K562 (cell line): ENCODE results near the gene MEF2C. TPM values are rescaled to one million over a fixed set of nuclear protein-coding genes. Genes with fewer than 3 reads are reported as not detected.

Source experiments
- ATAC-seq: fragments of 200-7000 bp; cut with Tn5 transposase; 3 replicates; pipeline ENCODE4 v1.9.1; 2020; ENCODE audit warnings: moderate library complexity
- BruUV-seq: library from RNA; stranded (reverse); fragments of 400-500 nt; replicated peaks from 2 replicates; lab custom pipeline; 2021; lab: Mats Ljungman, UMichigan
- CTCF ChIA-PET: fragments of 300-600 bp; formaldehyde crosslinking; extraction: SDS; loops from one replicate; lab custom pipeline; 2021; ENCODE audit warnings: low intra/inter-chr PET ratio; lab: Yijun Ruan, JAX
- POLR2A ChIA-PET: fragments of 300-600, 350-650 bp; sonication (Branson Sonifier 250); formaldehyde crosslinking; extraction: SDS; loops from one replicate; lab custom pipeline; 2021; ENCODE audit warnings: antibody characterized with exemption, inconsistent platforms; lab: Yijun Ruan, JAX
- DNase-seq, 4 experiments: peaks; one replicate each; pipeline versions ENCODE4 v3.0.0 to v3.0.0-alpha.2; 2011 to 2018; ENCODE audit warnings: low spot score in 3 of 4, mixed read lengths in 3 of 4; ENCODE audit errors: extremely low read depth in 1 of 4
- FAIRE-seq: peaks from 2 replicates; lab custom pipeline; 2011; peaks lifted over from hg19 to GRCh38; lab: Jason Lieb, UNC
- H2AFZ ChIP-seq: 2 replicates; pipeline ENCODE4 v1.6.0; 2011; ENCODE audit warnings: low read depth, low read length, control low read depth, inconsistent platforms
- H3K27ac ChIP-seq: fragments of 200-600 bp; 3 replicates; pipeline ENCODE4 v1.8.0; 2011; ENCODE audit warnings: low read depth, mild to moderate bottlenecking, control low read depth, inconsistent platforms, low read length, moderate library complexity, mixed read lengths; ENCODE audit errors: extremely low read depth
- H3K27me3 ChIP-seq, 2 experiments: fragments of 300-600 bp in 1 of 2; 2 replicates in 1 of 2; 3 replicates in 1 of 2; pipeline versions ENCODE4 v1.6.0 to v1.8.0; 2011; ENCODE audit warnings: inconsistent platforms in 2 of 2, low read length in 2 of 2, mild to moderate bottlenecking in 1 of 2, mixed read lengths in 1 of 2, moderate library complexity in 1 of 2; ENCODE audit not compliant: control insufficient read depth in 2 of 2, insufficient read depth in 2 of 2
- H3K36me3 ChIP-seq: fragments of 300-600 bp; 3 replicates; pipeline ENCODE4 v1.8.0; 2011; ENCODE audit warnings: mild to moderate bottlenecking, low read length, inconsistent platforms; ENCODE audit not compliant: control insufficient read depth, insufficient read depth
- H3K4me1 ChIP-seq, 2 experiments: fragments of 200-600 bp in 1 of 2; replicated peaks in 1 of 2; 2 replicates in 1 of 2; 3 replicates in 1 of 2; pipeline versions ENCODE4 v1.5.1 to v1.8.0; 2011; ENCODE audit warnings: inconsistent platforms in 2 of 2, low read length in 2 of 2, mild to moderate bottlenecking in 1 of 2, mixed read lengths in 1 of 2, moderate library complexity in 1 of 2; ENCODE audit not compliant: control insufficient read depth in 2 of 2, insufficient read depth in 2 of 2
- H3K4me2 ChIP-seq: 2 replicates; pipeline ENCODE4 v1.6.1; 2011; ENCODE audit warnings: low read length, control low read depth, inconsistent platforms, mixed read lengths; ENCODE audit not compliant: insufficient read depth
- H3K4me3 ChIP-seq: fragments of 200-600 bp; sonication (generic), shearing (Covaris generic); 2 replicates; pipeline ENCODE4 v1.5.1; 2016; ENCODE audit warnings: control low read depth, inconsistent platforms
- H3K79me2 ChIP-seq: fragments of 200-600 bp; 3 replicates; pipeline ENCODE4 v1.8.0; 2011; ENCODE audit warnings: low read length, inconsistent platforms; ENCODE audit not compliant: control insufficient read depth, insufficient read depth
- H3K9ac ChIP-seq, 2 experiments: 2 replicates each; pipeline versions ENCODE4 v1.6.0 to v1.6.1; 2011; ENCODE audit warnings: low read depth in 2 of 2, low read length in 2 of 2, control low read depth in 1 of 2, inconsistent platforms in 1 of 2, mild to moderate bottlenecking in 1 of 2, mixed read lengths in 1 of 2; ENCODE audit not compliant: insufficient read depth in 1 of 2
- H3K9me1 ChIP-seq: one replicate; pipeline ENCODE4 v1.6.0; 2011; ENCODE audit warnings: inconsistent platforms, mild to moderate bottlenecking, low read length, moderate library complexity; ENCODE audit not compliant: control insufficient read depth, insufficient read depth
- H3K9me3 ChIP-seq: replicated peaks from 2 replicates; pipeline ENCODE4 v1.5.1; 2011; ENCODE audit warnings: low read depth, low read length, inconsistent platforms; ENCODE audit not compliant: control insufficient read depth, insufficient read depth
- H4K20me1 ChIP-seq: replicated peaks from 2 replicates; pipeline ENCODE4 v1.6.1; 2011; ENCODE audit warnings: low read length, inconsistent platforms, mixed read lengths; ENCODE audit not compliant: control insufficient read depth, insufficient read depth
- BMI1 ChIP-seq: fragments of 150-350 bp; IDR thresholded peaks from 2 replicates; pipeline ENCODE4 v1.6.1; 2014; ENCODE audit warnings: low read length
- CBFA2T2 ChIP-seq: fragments of 450-650 bp; conservative IDR thresholded peaks from 2 replicates; pipeline ENCODE4 v1.6.1; 2017; ENCODE audit warnings: mild to moderate bottlenecking
- CBX8 ChIP-seq: fragments of 200-600 bp; sonication (generic); IDR thresholded peaks from 2 replicates; pipeline ENCODE4 v1.6.1; 2012; ENCODE audit warnings: borderline replicate concordance, mixed run types, low read depth, mild to moderate bottlenecking, moderate library complexity, mixed read lengths, low read length, control low read depth, inconsistent platforms; ENCODE audit not compliant: poor library complexity, severe bottlenecking; ENCODE audit errors: extremely low read depth
- CCNT2 ChIP-seq: IDR thresholded peaks from 2 replicates; pipeline ENCODE4 v1.6.1; 2011; ENCODE audit warnings: borderline replicate concordance, low read depth, mild to moderate bottlenecking, moderate library complexity, mixed read lengths, low read length; ENCODE audit not compliant: insufficient read length; ENCODE audit errors: extremely low read depth
- CREBBP ChIP-seq: IDR thresholded peaks from one replicate; pipeline ENCODE4 v1.6.1; 2012; ENCODE audit warnings: low read depth, mild to moderate bottlenecking, control low read depth, inconsistent platforms, low read length
- RERE ChIP-seq: sonication (generic); formaldehyde crosslinking; IDR thresholded peaks from 2 replicates; pipeline ENCODE4 v1.8.0; 2023; ENCODE audit warnings: missing genetic modification reagents, mild to moderate bottlenecking, borderline replicate concordance
- TFE3 ChIP-seq: fragments of 450-650 bp; formaldehyde crosslinking; IDR thresholded peaks from 2 replicates; pipeline ENCODE4 v1.4.0; 2020; ENCODE audit warnings: mild to moderate bottlenecking, mixed read lengths
- WGBS: fragments of 100-300 bp; shearing (Covaris generic); methylation state at CpG from one replicate; pipeline ENCODE4 v1.1.6; 2016; ENCODE audit warnings: low coverage, mixed read lengths; ENCODE audit not compliant: insufficient coverage; ENCODE audit errors: missing lambda C conversion rate; 5-methylcytosine and 5-hydroxymethylcytosine counted together
- in situ Hi-C: fragments of 300-500 bp; cut with MboI; formaldehyde crosslinking; loops from 4 replicates; pipeline ENCODE4 v1.15.0; 2018; ENCODE audit warnings: inconsistent platforms, mixed read lengths
- intact Hi-C: fragments of 100-400 bp; cut with micrococcal nuclease; formaldehyde crosslinking; loops from 2 replicates; pipeline ENCODE4 v1.14.2; 2022
- polyA plus RNA-seq, 8 experiments: library from polyadenylated mRNA; depleted of rRNA in 4 of 8; stranded (reverse) in 5 of 8; unstranded in 3 of 8; fragments of >200 nt; fragmentation: Nextera tagmentation in 2 of 8; fragmentation: Illumina TruSeq in 1 of 8; extraction: Ambion mirVana in 2 of 8; extraction: Trizol in 1 of 8; gene quantifications; 2 replicates each; pipeline versions ENCODE4 v1.2.1 to v1.2.3, GENCODE V29; 2011 to 2014; ENCODE audit warnings: inconsistent platforms in 1 of 8, missing spikeins in 1 of 8
- total RNA-seq, 7 experiments: library from RNA; depleted of rRNA in 6 of 7; stranded (reverse); fragments of >200 nt in 6 of 7; fragmentation: Illumina TruSeq in 2 of 7; extraction: Trizol in 2 of 7; gene quantifications; 2 replicates each; pipeline versions ENCODE4 v1.2.1 to v1.2.3, GENCODE V29; 2011 to 2021; ENCODE audit warnings: low replicate concordance in 1 of 7

MEF2C gene
- total and polyA plus RNA-seq, 9 of the 15 experiments (the other 6 are each of a cell fraction or from before 2014, with no cell fraction given) = 25.1 to 67.8 (median 58.3) TPM

GRCh38 chr5:88803309-88803708 lies 79.7 kb downstream of the MEF2C start:
- Histone ChIP-seq H4K20me1 (no peaks in the 10 kb centered on the region), H3K27me3 (no peaks in the 10 kb centered on the region), H3K4me1 (no peaks in the 10 kb centered on the region), H3K9ac (no peak overlapping the region)
- in situ Hi-C loops = no loop called here
- FAIRE-seq = no peak
- POLR2A ChIA-PET = interaction anchor here (1.3 kb wide), 1 partner anchor 15 kb away, joined by 3 read pairs; no protein-coding TSS in a partner anchor
- no peak for TF ChIP-seq CBX8
- no peak for TF ChIP-seq CREBBP
- TF ChIP-seq, all 486 proteins: peak for 0
- Histone ChIP-seq H3K27ac (no peak overlapping the region), H3K9me1 (no peaks in the 10 kb centered on the region), H2AFZ (no peak overlapping the region), H3K79me2 (0 out of 3 replicates have a peak, but pooled peaks cover 14% of the 10 kb centered on the region), H3K4me2 (no peak overlapping the region), H3K36me3 (peaks cover 41% of the 10 kb centered on the region), H3K9me3 (peaks cover 1% of the 10 kb centered on the region; the same call in 1 of the 2 replicates), H3K4me3 (no peak overlapping the region)
- CTCF ChIA-PET = no interaction called here
- DNase-seq = no peak
- ATAC-seq = no peak
- WGBS = 73% methylated on average over 1 of the region's 1 CpG
- no TSS peak for BruUV-seq
- intact Hi-C loops = no loop called here

- in situ Hi-C loops = no loop called here
- DNase-seq = no peak
- no peaks in the 10 kb centered on the region for H3K9me1 ChIP-seq
- 0 out of 3 replicates have a peak, but pooled peaks cover 4% of the 10 kb centered on the region for H3K79me2 ChIP-seq
- no peak overlapping the region for H3K4me3 ChIP-seq
- no peak overlapping the region for H3K4me2 ChIP-seq
- H3K27me3 ChIP-seq = no peaks in the 10 kb centered on the region
- intact Hi-C loops = no loop called here
- no peaks in the 10 kb centered on the region for H3K4me1 ChIP-seq
- H3K9me3 ChIP-seq = peaks cover 1% of the 10 kb centered on the region; the same call in 1 of the 2 replicates
- POLR2A ChIA-PET = interaction anchor here (0.8 kb wide), 1 partner anchor 25 kb away, joined by 3 read pairs; no protein-coding TSS in a partner anchor
- H2AFZ ChIP-seq = no peak overlapping the region
- CTCF ChIA-PET = no interaction called here
- H3K9ac ChIP-seq = no peak overlapping the region
- no peak for ATAC-seq
- FAIRE-seq = no peak
- no peak overlapping the region for H3K27ac ChIP-seq
- H4K20me1 ChIP-seq = no peaks in the 10 kb centered on the region
- H3K36me3 ChIP-seq = peaks cover 39% of the 10 kb centered on the region
- WGBS = 48% methylated on average over 2 of the region's 2 CpGs
- BruUV-seq = no TSS peak
- no peak for TF ChIP-seq BMI1
- no peak for TF ChIP-seq CCNT2
- TF ChIP-seq RERE (CRISPR knock-in tag) = no peak
- TF ChIP-seq TFE3 (CRISPR knock-in tag) = no peak
- TF ChIP-seq CBFA2T2 = no peak
Observed at GRCh38 chr5:88799938-88800535, 82.9 kb downstream of the MEF2C start.
